GM12875 (cell line): ENCODE data around the gene KRTAP10-3.
"Not testable (repeated sequence)": the region's sequence is repeated elsewhere in the genome, so short reads cannot be mapped to it uniquely, and the experiment has no call there.

Experiments
- H3K4me3 ChIP-seq: one replicate; pipeline ENCODE4 v1.5.1; 2011; ENCODE audit warnings: low read depth, low read length, control low read depth
- TF ChIP-seq, protein P1 (sequence below): IDR thresholded peaks from 2 replicates; pipeline ENCODE4 v1.5.1; 2011; ENCODE audit warnings: low read depth, mild to moderate bottlenecking, control low read depth, inconsistent platforms, low read length, moderate library complexity, borderline replicate concordance; ENCODE audit not compliant: insufficient read depth

Gene KRTAP10-3

DNA sequence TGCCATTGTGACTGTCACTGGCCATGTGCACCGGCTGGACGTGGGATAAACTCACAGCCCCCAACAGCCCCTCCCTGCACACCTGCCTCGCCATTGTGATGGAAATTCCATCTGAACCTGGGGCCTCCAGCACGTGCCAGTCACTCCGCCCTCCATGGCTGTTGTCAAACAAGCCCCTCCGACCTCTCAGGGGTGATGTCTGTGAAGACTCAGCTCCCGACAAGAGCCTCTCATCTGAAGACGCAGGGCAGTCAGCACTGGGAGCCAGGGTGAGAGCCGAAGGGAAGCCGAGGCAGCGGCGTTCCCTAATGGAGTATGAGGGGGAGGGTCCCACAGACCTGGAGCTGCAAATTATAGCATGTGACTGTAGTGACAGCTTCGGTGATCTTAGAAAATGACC is 5.9 kb downstream of the KRTAP10-3 start:
- TF ChIP-seq, protein P1, sequence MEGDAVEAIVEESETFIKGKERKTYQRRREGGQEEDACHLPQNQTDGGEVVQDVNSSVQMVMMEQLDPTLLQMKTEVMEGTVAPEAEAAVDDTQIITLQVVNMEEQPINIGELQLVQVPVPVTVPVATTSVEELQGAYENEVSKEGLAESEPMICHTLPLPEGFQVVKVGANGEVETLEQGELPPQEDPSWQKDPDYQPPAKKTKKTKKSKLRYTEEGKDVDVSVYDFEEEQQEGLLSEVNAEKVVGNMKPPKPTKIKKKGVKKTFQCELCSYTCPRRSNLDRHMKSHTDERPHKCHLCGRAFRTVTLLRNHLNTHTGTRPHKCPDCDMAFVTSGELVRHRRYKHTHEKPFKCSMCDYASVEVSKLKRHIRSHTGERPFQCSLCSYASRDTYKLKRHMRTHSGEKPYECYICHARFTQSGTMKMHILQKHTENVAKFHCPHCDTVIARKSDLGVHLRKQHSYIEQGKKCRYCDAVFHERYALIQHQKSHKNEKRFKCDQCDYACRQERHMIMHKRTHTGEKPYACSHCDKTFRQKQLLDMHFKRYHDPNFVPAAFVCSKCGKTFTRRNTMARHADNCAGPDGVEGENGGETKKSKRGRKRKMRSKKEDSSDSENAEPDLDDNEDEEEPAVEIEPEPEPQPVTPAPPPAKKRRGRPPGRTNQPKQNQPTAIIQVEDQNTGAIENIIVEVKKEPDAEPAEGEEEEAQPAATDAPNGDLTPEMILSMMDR = no peak

DNA sequence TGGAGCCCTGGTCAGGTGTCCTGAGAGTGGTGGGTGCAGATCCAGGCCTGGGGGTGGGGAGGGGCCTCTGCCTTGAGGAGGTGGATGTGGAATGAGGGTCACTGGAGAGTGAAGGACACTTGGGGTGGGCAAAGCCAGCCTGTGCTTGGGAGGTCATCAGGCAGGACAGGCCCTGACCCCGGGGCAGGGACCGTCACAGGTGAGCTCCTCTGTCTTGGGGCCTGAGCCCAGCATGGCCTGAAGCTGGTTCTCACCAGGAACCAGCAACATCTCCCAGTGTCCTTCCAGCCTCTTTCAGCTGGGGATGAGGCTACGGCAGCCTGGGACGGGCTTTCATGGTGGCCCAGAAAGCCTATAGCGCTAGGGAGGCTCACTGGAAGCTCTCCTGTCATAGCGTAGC is 6.5 kb downstream of the KRTAP10-3 start:
- no peak overlapping the region for H3K4me3 ChIP-seq
- TF ChIP-seq, protein P1 = no peak

More for the DNA sequence above, 5.9 kb downstream of the KRTAP10-3 start:
- H3K4me3 ChIP-seq = no peak overlapping the region

DNA sequence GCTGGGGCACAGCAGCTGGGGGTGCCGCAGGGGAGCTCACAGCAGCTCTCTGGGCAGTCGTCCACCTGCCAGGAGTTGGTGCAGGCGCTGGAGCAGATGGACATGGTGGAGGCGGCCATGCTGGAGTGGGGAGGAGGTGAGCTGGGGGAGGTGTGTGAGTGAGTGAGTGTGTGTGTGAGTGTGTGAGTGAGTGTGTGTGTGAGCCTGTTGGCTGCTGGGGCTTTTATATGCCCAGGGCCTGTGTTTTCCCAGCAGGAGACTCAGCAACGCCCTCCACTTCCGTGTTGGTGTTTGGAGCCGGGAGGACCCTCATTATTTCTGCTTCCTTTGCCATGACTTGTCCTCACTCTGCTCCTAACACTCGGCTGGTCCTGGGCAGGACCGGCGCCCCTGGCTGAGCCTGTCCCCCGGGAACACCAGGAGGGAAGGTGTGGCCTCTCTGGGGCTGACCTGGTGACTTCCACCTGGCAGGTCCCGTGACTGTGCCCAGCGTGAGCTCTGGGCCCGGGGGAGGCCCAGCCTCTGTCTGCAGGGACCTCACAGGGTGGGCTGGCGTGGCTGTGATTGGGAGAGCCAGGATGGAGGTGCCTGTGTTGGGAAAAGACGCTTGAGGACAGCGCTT is 7.1 kb downstream of the KRTAP10-3 start, which contains the start of gene KRTAP10-2:
Gene KRTAP10-2, minus strand, starts transcription at position 166 of the 622 bp plus-strand sequence. Its CDS starts 47 bp downstream, at position 119.
- TF ChIP-seq, protein P1 = no peak
- no peak within 1 kb of the TSS for H3K4me3 ChIP-seq

GRCh38 chr21:44550807-44551206 is 7.8 kb downstream of the KRTAP10-3 start:
- TF ChIP-seq, protein P1 = no peak

GRCh38 chr21:44550285-44550684 is 8.3 kb downstream of the KRTAP10-3 start:
- not testable (repeated sequence) for H3K4me3 ChIP-seq

More at GRCh38 chr21:44550807-44551206, 7.8 kb downstream of the KRTAP10-3 start:
- no peak overlapping the region for H3K4me3 ChIP-seq

GRCh38 chr21:44549525-44550211 is 8.9 kb downstream of the KRTAP10-3 start:
- TF ChIP-seq, protein P1 = no peak
- no peak overlapping the region for H3K4me3 ChIP-seq

DNA sequence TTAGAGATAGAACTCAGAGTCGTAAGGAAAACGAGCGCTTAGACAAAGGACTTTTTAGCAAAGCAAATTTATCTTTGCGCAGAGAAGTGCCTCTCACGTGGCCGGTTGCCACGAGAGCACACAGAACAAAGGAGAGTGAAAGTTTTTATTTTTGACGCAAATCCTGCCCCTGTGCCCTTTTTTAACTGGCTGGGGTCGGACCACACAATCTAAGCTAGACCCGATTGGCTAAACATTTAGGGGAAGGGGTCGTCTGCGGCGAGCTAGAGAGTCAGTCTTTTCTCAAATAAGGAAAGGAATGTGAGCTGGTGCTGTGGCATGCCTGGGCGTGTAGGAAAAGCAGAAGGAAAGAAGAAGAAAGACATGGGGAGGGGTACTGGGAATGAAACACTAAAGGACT is 9.7 kb downstream of the KRTAP10-3 start:
- no peak overlapping the region for H3K4me3 ChIP-seq
- TF ChIP-seq, protein P1 = no peak

- TF ChIP-seq, protein P1 = no peak
Observed at GRCh38 chr21:44548381-44548780, 10.2 kb downstream of the KRTAP10-3 start.

More at GRCh38 chr21:44548381-44548780, 10.2 kb downstream of the KRTAP10-3 start:
- H3K4me3 ChIP-seq = no peak overlapping the region
